ENCODE data around the gene RGPD6.
"Not testable (repeated sequence)": the region's sequence is repeated elsewhere in the genome, so short reads cannot be mapped to it uniquely, and the experiment has no call there.

The RGPD6 gene

DNA sequence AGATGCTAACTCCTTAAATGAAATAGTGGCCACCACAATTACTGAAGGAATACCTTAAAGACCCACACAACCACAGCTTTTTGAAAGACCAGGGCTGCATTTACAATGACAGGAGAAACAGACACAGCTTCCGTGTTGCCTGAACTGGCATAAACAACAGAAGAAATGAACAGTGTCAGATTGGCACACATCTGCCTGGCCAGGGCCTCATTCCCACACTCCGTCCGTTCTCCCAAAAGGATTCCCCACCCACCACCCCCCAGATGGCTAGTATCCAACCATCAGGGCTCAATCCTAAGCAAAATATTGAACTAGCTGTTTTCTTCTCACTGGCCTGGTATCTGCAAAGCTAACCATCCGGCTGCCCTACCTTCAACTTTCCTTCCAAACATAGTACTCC is 96.9 kb downstream of the RGPD6 start:
- H3K27ac ChIP-seq (ENCODE audit: low read length); DNase-seq (ENCODE audit: low read depth, low spot score); H3K4me3 ChIP-seq (ENCODE audit: low read length); H3K9me3 ChIP-seq (ENCODE audit: control insufficient read depth, insufficient read depth, low read length); H3K4me1 ChIP-seq (ENCODE audit: control insufficient read depth, insufficient read depth, low read length); H3K27me3 ChIP-seq (ENCODE audit: control insufficient read depth, insufficient read depth, low read length); H3K36me3 ChIP-seq (ENCODE audit: control insufficient read depth, insufficient read depth, low read length): not testable (repeated sequence)
- WGBS (ENCODE audit: insufficient coverage, insufficient read length): no CpG with 5 or more reads among the region's 4 CpGs

GRCh38 chr2:110477370-110477769 is 99.7 kb downstream of the RGPD6 start:
- no CpG with 5 or more reads among the region's 7 CpGs for WGBS (ENCODE audit: insufficient coverage, insufficient read length)
- not testable (repeated sequence) for H3K9me3 ChIP-seq (ENCODE audit: control insufficient read depth, insufficient read depth, low read length); DNase-seq (ENCODE audit: low read depth, low spot score); H3K27ac ChIP-seq (ENCODE audit: low read length); H3K36me3 ChIP-seq (ENCODE audit: control insufficient read depth, insufficient read depth, low read length); H3K4me1 ChIP-seq (ENCODE audit: control insufficient read depth, insufficient read depth, low read length); H3K27me3 ChIP-seq (ENCODE audit: control insufficient read depth, insufficient read depth, low read length); H3K4me3 ChIP-seq (ENCODE audit: low read length)

DNA sequence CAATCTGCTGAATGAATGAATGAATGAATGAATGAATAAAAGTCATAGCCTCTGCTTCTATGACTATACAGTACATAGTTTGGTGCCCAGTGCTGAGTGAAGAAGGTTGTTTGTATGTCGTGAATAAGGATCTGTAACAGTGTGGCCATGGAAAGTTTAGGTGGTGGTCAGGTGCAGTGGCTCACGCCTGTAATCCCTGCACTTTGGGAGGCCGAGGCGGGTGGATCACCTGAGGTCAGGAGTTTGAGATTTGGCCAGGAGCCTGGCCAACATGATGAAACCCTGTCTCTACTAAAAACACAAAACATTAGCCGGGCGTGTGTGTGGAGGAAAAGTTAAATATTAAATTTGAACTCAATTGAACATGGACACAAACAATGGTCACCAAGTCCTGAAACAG is 100.1 kb downstream of the RGPD6 start:
- H3K4me1 ChIP-seq (ENCODE audit: control insufficient read depth, insufficient read depth, low read length); H3K9me3 ChIP-seq (ENCODE audit: control insufficient read depth, insufficient read depth, low read length); H3K36me3 ChIP-seq (ENCODE audit: control insufficient read depth, insufficient read depth, low read length); H3K4me3 ChIP-seq (ENCODE audit: low read length); H3K27ac ChIP-seq (ENCODE audit: low read length); H3K27me3 ChIP-seq (ENCODE audit: control insufficient read depth, insufficient read depth, low read length); DNase-seq (ENCODE audit: low read depth, low spot score): not testable (repeated sequence)
- WGBS (ENCODE audit: insufficient coverage, insufficient read length): no CpG with 5 or more reads among the region's 6 CpGs

DNA sequence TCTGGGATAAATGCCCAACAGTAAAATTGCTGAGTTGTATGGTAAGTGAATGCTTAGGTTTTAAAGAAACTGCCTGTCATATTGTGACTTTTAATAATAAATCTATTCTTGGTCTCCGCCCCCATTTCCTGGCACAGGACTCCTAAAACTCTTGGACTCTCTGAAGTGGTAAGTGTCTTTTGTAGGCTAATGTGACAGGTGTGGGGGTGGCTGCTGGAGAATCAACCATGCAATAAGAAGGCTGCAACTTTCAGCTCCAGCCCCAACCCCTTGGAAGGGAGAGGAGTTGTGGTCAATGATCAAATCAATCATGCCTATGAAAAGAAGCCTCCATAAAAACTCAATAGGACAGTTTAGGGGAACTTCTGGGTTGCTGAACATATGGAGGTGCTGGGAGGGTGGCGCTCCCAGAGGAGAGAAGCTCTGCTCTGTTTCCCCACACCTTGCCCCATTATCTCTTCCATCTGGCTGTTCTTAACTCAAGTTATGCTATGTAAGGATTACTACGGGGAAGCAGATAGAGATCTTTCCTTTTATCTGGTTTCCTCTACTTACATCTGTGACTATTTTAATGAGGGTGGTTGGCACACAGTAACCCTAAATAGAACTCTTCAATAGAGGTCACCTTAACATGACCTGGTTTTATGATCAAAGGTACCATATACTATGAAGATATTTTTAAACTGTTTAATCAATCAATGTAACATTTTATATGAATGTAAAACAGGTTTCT is 101.2 kb downstream of the RGPD6 start:
- not testable (repeated sequence) for H3K27me3 ChIP-seq (ENCODE audit: control insufficient read depth, insufficient read depth, low read length); DNase-seq (ENCODE audit: low read depth, low spot score); H3K36me3 ChIP-seq (ENCODE audit: control insufficient read depth, insufficient read depth, low read length); H3K4me3 ChIP-seq (ENCODE audit: low read length); H3K9me3 ChIP-seq (ENCODE audit: control insufficient read depth, insufficient read depth, low read length); H3K27ac ChIP-seq (ENCODE audit: low read length); H3K4me1 ChIP-seq (ENCODE audit: control insufficient read depth, insufficient read depth, low read length)
- WGBS (ENCODE audit: insufficient coverage, insufficient read length): no CpG with 5 or more reads among the region's 3 CpGs

DNA sequence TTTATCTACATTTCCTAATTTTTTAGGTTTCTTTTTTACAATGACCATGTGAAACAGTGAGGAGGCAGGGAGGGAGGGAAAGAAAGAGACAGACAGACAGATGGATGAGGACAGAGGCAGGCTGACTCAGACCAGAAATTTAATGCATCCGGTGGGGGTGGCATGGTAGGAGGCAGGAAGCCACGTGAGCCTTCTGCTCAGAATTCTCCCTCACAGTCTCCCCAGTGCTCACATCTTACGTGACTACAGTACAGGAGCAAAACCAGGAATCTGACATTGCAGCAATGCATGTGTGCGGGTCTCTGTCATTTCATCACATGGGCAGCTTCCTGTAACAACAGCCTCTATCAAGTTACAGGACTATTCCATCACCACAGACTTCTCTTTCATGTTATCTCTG is 102.1 kb downstream of the RGPD6 start:
- not testable (repeated sequence) for H3K4me1 ChIP-seq (ENCODE audit: control insufficient read depth, insufficient read depth, low read length); DNase-seq (ENCODE audit: low read depth, low spot score); H3K4me3 ChIP-seq (ENCODE audit: low read length); H3K9me3 ChIP-seq (ENCODE audit: control insufficient read depth, insufficient read depth, low read length); H3K36me3 ChIP-seq (ENCODE audit: control insufficient read depth, insufficient read depth, low read length); H3K27ac ChIP-seq (ENCODE audit: low read length); H3K27me3 ChIP-seq (ENCODE audit: control insufficient read depth, insufficient read depth, low read length)
- no CpG with 5 or more reads among the region's 4 CpGs for WGBS (ENCODE audit: insufficient coverage, insufficient read length)

DNA sequence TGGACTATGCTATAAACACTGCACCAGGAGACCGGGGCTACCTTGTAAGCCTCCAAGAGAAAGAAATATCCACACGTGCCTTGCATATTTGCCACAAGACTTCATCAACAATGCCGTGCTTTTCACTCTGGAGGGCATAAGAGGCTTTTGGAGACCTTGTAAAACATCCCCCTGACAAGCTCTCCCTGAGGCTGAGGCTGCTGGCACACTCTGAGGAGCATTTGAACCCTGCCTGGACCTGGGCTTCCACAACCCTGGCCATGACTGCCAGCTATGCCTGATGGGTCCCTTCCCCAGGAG is 104.0 kb downstream of the RGPD6 start:
- WGBS (ENCODE audit: insufficient coverage, insufficient read length): no CpG with 5 or more reads among the region's 3 CpGs
- H3K36me3 ChIP-seq (ENCODE audit: control insufficient read depth, insufficient read depth, low read length); H3K4me3 ChIP-seq (ENCODE audit: low read length); H3K27me3 ChIP-seq (ENCODE audit: control insufficient read depth, insufficient read depth, low read length); H3K4me1 ChIP-seq (ENCODE audit: control insufficient read depth, insufficient read depth, low read length); DNase-seq (ENCODE audit: low read depth, low spot score); H3K9me3 ChIP-seq (ENCODE audit: control insufficient read depth, insufficient read depth, low read length); H3K27ac ChIP-seq (ENCODE audit: low read length): not testable (repeated sequence)

- WGBS (ENCODE audit: insufficient coverage, insufficient read length): no CpG with 5 or more reads among the region's 29 CpGs
- H3K4me3 ChIP-seq (ENCODE audit: low read length); H3K9me3 ChIP-seq (ENCODE audit: control insufficient read depth, insufficient read depth, low read length); H3K27me3 ChIP-seq (ENCODE audit: control insufficient read depth, insufficient read depth, low read length); H3K36me3 ChIP-seq (ENCODE audit: control insufficient read depth, insufficient read depth, low read length); DNase-seq (ENCODE audit: low read depth, low spot score); H3K4me1 ChIP-seq (ENCODE audit: control insufficient read depth, insufficient read depth, low read length); H3K27ac ChIP-seq (ENCODE audit: low read length): not testable (repeated sequence)
Observed at GRCh38 chr2:110472171-110473058, 104.6 kb downstream of the RGPD6 start, which contains the start of gene LIMS4. TSS of gene LIMS4 (minus strand) at chr2:110472816. CDS start at chr2:110472778, 38 bp downstream.

GRCh38 chr2:110468921-110469320 is 108.1 kb downstream of the RGPD6 start:
- not testable (repeated sequence) for H3K27me3 ChIP-seq (ENCODE audit: control insufficient read depth, insufficient read depth, low read length); H3K36me3 ChIP-seq (ENCODE audit: control insufficient read depth, insufficient read depth, low read length); DNase-seq (ENCODE audit: low read depth, low spot score); H3K27ac ChIP-seq (ENCODE audit: low read length); H3K4me1 ChIP-seq (ENCODE audit: control insufficient read depth, insufficient read depth, low read length); H3K4me3 ChIP-seq (ENCODE audit: low read length); H3K9me3 ChIP-seq (ENCODE audit: control insufficient read depth, insufficient read depth, low read length)
- WGBS (ENCODE audit: insufficient coverage, insufficient read length): no CpG with 5 or more reads among the region's 7 CpGs

DNA sequence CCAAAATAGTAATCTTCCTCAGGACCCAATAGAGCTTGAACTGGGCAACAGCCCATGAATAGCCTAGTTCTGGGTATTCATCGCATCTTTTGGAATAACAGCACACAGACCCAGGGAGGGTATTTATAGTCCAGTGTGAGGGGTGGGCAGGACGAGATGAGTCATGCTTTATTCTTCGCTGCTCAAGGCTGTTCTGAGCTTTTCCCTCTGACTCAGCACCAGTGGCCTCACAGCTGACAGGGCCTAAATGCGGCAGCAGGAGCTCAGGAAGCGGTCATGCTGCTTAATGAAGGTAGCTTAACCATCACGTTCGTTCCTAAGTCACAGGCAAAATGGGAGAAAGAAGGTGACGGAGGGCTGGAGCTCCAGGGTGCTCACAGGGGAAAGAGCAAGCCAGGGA is 111.7 kb downstream of the RGPD6 start:
- H3K36me3 ChIP-seq (ENCODE audit: control insufficient read depth, insufficient read depth, low read length); H3K9me3 ChIP-seq (ENCODE audit: control insufficient read depth, insufficient read depth, low read length); H3K4me3 ChIP-seq (ENCODE audit: low read length); H3K4me1 ChIP-seq (ENCODE audit: control insufficient read depth, insufficient read depth, low read length); DNase-seq (ENCODE audit: low read depth, low spot score); H3K27me3 ChIP-seq (ENCODE audit: control insufficient read depth, insufficient read depth, low read length); H3K27ac ChIP-seq (ENCODE audit: low read length): not testable (repeated sequence)
- no CpG with 5 or more reads among the region's 8 CpGs for WGBS (ENCODE audit: insufficient coverage, insufficient read length)
